ENCODE results near the gene HSPA1A.
"Not testable (repeated sequence)": the region's sequence is repeated elsewhere in the genome, so short reads cannot be mapped to it uniquely, and the experiment has no call there.

The HSPA1A gene

DNA sequence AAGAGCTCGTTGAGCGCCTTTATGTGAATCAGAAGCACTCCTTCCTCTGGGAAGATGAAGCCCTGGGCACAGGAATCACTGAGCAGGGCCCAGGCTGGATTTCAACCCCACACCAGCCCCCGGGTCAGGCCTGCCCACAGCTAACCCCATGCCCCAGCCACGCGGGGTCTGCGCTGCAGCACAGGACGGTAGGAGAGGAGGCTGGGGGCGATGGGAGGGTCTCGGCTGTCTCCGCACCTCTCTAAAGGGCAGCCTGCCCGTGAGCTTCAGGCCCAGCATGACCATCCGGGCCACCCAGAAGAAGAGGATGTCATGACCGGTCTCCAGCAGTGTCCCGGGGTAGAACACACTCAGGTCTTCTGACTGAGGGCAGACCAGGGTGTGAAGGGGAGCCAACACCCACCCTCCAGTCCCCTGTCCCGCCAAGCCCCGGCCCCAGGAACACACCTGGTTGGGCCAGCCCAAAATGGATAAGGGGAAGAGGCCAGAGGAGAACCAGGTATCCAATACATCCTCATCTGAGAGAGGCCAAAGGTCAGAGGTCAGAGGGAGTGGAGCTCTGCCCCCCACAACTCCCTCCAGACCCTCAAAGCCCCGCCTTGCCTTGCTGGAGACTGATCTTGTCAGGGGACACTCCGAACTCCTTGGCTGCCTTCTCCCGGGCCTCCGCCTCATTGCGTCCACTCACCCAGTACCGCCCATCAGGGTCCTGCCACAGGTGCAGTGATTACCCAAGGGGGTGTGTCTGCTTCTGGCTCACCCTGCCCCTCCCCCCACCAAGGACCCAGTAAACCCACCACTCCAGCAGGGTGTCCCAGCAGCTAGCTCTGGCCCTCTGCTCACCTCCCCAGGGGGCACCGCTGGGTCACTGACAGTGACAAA lies 33.9 kb upstream of the HSPA1A start:
- DNase-seq, result no peak

DNA sequence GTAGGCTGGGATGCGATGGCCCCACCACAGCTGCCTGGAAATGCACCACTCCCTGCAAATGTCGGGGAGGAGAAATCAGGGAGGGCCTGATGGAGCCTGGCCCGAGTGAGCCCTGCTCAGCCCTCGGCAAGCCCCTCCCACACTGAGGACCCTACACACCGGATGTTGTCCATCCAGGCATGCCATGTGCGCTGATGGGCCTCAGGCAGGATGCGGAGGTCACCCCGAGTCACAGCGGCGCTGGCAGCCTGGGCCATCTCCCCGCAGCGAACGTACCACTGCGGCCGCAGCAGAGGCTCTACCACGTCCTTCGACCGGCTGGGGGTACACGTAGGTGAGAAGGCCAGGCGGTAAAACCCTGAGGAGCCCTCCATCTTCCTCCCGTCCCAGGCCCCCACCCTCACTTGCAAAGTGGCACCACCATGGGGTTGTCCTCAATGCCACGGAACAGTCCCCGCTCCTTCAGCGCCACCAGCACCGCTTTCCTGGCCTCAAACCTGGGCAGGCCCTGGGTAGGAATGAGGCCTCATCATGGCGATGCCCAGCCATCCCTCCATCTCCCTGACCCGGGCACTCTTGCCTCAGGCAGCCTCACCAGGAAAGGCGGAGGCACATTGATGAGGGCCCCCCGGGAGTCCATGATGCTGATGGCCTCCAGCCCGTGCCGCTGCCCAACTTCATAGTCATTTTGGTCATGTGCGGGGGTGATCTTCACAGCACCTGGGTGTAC lies 33.1 kb upstream of the HSPA1A start:
- DNase-seq, result no peak

DNA sequence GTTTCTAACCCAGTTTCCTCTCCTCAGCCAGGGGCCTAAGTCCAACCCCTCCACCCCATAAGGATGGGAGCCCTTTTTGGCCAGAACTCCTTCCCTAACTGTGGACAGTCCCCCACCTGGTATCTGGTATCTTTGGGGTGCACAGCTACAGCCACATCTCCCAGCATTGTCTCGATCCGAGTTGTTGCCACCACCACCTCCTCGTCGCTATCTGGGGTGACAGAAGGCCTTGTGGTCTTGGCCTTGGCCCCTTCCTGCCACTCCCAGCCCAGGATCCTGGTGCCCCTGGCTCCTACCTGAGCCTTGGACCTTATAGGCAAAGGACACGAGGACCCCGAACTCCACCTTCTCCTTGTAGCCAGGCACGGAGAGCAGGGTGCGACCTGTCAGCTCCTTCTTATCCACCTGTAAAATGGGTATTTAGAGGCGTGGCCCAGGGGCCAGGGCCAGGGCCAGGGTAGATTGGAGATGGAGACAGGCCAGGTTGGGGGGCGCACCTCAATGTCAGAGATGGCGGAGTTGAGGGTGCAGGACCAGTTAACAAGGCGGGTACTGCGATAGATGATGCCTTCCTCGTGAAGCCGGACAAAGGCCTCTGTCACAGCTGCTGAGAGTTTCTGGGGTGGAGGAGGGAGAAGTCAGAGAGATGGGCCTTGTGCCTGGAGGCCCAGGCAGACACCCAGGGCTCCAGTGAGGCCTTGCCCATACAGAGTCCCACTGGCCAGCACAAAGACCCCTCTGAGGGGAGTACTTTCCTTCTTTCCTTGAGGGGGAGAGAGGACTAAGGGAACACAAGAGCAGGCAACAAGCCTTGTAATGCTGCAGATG lies 31.0 kb upstream of the HSPA1A start:
- DNase-seq, result no peak

DNA sequence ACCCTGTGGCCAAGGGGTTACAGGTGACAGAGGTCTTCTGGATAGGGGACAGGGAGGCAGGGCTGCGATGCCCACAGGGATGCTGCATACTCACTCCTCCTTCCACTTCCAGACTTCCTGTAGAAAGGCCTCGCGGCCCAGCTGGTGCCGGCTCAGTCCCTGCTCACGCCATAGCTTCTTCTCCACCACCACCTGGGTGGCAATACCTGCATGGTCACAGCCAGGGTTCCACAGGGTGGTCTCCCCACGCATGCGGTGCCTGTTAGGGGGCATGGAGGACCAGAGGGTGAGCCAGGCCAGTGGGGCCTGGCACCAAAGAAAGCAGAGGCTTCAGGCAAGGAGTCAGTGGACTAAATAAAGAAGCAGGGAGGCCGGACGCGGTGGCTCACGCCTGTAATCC lies 29.9 kb upstream of the HSPA1A start:
- DNase-seq, result no peak

DNA sequence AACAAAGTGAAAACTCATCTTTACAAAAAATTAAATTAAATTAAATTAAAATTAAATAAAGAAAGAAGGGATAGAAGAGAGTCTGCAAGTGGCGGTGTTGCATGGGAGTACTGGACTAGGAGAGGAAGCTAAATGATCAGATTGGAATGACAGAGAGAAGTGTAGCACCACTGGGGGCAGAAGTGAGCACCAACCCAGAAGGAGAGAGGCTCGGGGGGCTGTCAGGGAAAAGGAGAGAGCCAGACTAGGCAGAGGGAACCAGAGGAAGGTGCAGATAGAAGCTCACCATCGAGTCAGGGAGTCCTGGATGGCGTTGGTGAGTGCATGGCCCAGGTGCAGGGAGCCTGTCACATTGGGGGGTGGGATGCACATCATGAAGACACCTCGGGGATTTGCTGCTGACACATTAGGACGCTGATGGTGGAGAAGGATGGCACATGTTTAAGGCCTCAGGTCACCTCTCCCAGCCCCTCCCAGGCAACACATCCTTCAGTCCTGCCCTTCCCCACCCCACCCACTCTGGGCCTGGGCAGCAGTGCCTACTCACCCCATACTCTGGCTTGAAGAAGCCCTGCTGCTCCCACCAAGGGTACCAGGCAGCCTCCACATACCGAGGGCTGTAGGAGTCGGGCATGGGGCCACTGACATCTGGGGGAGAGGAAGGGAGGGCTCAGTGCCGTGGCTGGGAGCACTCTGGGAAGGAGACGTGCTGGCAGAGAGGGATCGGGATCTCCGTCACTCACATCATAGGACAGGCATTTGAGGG lies 23.8 kb upstream of the HSPA1A start:
- DNase-seq, result no peak

DNA sequence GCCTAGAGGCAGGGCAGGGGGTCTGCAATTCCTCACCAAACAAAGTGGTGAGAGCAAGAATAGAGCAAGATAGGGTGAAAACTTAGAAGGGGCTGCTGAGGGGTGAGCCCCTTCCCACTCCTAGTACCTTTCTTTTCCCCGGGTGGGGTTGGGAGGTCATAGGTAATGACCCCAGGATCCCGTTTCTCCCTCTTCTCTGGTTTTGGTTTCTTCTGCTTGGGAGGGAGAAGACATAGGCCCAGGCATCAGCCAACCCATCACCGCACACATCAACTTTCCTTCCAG lies 23.3 kb upstream of the HSPA1A start:
- DNase-seq, result no peak

DNA sequence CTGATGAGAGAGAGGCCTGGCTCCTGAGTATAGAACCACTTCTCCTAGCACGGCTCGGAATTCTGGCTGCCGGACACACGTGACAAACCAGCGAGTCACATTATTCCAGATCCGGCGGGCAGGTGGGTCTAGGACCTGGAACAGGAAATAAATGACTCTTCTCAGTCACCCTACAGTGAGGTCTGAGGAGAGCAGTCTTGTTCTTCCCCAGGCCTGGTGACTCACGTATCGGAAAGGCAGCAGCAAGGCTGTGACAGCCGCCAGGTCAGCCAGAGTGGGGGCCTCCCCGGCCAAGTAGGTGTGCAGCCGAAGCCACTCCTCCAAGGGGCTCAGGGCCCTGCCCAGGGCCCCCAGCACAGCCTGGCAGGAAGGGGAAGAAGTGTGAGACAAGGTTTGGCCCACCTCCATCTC lies 22.6 kb upstream of the HSPA1A start:
- no peak for DNase-seq

DNA sequence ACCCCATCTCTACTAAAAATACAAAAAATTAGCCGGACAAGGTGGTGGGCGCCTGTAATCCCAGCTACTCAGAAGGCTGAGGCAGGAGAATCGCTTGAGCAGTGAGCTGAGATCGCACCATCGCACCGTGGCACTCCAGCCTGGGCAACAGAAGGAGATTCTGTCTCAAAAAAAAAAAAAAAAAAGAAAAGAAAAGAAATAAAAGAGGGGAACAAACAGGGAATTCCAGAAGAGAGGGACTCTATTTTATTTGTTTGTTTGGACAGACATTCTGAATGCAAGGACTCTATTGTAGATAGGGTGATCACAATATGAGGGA lies 21.5 kb upstream of the HSPA1A start:
- not testable (repeated sequence) for DNase-seq

DNA sequence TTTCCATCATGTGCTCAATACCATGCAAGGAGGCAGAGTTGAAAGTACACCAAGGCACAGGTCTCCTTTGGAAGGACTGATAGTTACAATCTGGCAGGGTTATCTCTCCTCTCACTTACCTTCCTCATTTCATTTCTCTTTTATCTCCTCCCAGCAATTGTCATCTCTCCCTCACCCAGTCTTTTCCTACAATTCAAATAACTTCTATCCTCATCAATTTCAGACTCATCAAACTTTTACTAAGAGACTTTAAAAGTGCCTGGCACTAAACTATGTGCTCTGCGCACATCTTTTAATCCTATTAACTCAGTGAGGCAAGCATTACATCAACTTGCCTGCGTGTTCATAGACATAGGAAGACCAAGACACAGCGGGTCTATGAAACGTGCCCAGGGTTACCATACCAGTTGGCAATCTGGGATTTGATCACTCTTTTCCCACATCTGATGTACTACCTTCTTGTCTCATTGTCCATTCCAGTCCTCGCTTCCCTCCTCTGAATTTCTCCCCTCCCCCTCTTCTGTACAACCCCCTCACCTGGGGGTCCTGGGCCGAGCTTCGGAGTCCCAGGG lies 21.0 kb upstream of the HSPA1A start:
- no peak for DNase-seq

DNA sequence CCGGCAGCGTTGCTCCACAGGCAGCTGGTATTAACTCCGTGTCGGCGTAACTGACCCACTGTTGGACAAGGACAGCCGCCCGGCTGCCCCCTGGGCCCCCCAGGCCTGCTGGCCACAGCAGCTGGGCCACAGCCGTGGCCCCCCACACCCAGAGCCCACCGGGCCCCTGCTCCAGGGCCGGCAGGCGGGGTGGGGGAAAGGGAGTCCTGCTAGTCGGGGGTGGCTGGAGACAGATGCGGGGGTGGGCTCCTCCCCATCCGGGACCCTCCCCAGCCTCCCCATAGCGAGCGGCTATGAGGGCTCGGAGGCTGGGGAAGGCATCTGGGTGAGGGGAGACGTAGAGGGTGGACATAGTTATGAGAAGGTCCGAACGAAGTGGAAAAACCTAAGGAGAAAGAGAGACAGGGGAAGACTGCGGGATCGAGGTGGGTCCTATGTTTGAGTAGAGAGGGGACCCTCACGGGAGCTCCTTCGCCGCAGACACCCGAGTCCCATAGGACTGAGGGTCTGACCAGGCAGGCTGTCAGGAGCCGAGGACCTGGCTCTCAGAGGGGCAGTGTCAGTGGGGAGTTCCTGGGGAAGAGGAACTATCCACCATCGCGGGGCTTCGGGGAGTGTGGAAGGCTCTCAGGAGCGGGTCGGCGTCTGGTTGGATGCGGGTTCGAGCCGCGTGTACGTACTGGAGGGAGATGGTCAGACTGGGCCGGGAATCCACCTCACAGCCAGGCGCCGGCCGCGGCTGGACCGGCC lies 20.3 kb upstream of the HSPA1A start:
- no peak for DNase-seq

DNA sequence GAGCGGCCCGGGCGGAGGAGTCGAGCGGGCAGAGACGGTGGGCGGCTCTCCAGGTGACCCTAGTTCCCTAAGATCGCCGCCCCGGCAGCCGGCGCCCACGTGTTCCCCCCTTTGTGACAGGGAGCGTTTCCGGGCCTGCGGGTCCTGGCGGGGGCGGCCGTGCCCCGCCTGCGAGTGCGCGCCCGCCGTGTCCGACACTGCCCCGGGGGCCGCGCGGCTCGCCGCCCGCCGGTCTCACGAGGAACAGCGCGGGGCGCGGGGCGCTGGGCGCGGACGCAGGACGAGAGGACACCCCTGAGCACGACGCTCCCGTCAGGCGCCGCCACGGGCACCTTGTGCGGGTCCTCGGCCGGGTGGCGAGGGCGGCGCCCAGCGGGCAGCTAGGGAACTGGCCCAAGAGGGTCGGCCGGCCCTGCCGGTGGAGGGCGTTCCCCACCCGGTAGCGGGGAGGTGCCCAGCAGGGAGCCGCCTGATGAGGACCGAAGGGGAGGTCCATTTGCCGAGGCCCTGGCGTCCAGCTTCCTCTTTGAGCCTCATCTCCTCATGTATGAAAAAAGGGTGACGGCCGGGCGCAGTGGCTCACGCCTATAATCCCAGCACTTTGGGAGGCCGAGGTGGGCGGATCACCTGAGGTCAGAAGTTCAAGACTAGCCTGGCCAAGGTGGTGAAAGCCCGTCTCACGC lies 19.6 kb upstream of the HSPA1A start, which contains the start of gene VARS1:
Gene VARS1, minus strand, starts transcription at position 137 of the 683 bp plus-strand sequence. CDS start 535 bp downstream, outside the sequence.
- DNase-seq, result peak; percentile 70 to 90 (median 75)

DNA sequence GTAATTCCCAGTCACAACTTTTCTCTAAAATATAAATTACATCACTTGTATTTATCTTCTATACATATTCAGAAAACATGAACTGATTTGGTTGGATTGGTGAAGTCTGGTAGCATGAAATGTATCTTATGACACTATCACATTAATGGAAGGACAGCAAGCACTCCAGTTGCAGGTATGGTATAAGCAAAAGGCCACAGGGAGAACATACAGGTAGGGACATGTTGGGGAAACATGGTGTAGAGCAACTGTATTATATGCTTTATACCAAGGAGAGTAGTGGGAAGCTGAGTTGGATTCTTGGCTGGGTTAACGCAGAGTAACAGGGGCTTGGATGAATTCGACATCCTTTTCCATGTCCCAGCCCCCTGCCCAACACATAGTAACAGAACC lies 18.4 kb upstream of the HSPA1A start:
- no peak for DNase-seq

DNA sequence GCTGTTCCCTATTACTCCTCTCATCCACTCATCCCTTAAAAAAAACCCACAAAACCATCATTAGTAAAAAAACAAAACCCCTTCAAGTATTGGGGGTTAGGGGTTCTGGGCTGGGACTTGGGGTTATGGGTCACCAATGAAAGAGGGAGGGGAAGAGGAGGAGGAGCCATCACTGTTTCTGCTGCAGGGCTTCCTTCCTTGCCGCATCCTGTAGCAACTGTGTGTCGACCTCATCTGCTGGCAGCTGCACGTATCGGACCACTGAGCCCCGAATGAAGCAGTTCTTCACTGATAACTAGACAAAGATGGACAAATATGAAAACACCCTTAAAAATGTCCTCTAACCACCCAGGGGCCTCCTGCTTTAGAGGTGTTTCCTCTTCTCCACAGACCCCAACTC lies 17.8 kb upstream of the HSPA1A start:
- DNase-seq, result peak in 2 of 5 donors; percentile 35 to 77

DNA sequence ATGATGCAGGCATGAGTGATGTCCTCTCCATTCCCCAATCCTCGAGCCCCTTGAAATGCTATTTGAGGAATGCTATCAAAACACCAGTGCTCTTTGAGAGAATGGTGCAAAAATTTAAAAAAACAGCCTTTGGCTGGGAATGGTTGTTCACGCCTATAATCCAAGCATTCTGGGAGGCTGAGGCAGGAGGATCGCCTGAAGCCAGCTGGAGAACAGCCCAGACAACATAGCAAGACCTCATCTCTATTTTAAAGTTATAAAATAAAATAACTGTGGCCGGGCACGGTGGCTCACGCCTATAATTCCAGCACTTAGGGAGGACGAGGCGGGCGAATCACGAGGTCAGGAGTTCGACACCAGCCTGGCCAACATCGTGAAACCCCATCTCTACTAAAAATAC lies 15.6 kb upstream of the HSPA1A start:
- DNase-seq, result no peak

DNA sequence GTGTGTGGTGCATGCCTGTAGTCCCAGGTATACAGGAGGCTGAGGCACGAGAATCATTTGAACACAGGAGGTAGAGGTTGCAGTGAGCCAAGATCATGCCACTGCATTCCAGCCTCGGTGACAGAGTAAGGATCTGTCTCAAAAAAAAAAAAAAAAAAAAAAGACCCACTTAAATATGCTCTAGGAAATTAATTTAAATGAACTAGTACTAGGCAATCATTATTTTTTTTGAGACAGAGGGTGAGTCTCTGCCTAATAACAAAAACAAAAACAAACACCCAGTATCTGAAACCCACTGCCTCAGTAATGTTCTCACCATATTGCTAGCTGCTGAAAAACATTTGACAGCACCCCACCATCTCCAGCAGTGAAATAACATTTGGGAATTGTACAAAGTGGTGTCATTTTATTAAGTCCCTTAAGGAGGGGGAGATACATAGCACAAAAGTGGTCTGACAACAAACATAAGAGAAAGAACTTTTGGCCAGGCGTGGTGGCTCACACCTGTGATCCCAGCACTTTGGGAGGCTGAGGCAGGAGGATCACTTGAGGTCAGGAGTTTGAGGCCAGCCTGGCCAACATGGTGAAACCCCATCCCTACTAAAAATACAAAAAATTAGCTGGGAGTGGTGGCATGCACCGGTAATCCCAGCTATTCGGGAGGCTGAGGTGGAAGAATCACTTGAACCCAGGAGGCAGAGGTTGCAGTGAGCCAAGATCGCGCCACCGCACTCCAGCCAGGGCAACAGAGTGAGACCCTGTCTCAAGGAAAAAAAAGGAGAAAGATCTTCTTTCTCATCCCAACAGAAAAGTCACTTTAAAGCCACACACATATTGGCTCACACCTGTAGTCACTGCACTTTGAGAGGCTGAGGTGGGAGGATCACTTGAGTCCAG lies 14.1 kb upstream of the HSPA1A start:
- not testable (repeated sequence) for DNase-seq

DNA sequence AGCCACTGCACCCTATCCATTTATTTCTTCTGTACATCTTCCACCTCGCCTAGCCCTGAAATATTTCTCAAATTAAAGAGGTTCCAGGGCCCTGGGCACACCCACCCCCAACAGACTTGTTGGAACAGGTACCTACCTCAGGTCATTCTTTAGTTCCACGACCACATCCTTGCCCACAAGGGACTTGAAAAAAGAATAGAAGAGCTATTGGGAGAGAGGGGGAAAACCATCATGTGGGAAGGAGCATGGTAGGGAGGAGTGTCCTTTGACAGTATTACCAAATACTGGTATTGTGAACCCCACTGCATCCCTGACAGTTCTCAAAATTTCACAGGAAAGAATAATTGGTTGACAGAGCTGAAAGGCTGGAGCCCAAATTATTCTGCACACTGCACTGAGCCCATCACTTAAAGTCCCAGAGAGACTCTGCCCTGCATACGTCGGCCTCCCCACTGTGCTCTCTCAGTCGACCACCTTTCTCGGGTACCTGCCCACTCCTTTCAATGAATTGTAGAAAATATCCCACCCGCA lies 9.3 kb upstream of the HSPA1A start:
- DNase-seq, result no peak

DNA sequence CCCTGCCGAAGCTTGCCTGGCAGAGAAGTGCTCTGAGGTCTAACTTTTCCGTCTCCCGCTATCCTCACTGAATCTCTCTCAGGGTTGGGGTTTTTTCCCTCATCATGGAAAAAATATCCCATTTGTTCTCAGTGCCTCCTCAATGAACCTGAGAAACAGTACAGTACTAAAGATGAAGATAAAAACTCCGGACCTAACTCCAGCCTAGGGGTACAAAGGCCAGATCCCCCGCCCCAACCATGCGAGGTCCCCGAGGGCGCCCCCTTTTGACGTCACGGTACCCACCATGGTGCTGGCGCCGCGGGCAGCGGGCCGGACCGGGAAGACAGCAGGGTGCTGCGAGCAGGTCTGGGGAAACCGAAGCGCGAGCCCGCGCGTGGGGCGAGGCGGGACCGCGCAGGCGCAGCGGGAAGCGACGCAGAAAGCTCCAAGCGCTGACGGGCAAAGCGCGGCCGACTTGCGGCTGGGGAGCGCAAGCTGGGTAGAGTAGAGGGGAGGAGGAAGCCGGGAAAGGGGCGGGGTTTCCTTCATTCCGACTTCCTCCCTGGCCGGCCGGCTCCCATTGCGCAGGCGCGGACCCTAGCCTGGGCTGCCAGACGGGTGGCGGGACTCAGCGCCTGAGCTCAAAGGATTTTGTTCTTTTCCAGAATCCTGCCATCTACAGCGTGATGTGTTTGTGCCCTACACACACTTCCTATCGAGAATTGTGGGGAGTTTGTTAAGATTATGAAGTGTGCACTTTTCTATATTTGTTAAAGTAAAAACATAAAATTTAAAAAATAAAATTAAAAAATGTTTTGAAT lies 8.7 kb upstream of the HSPA1A start, which contains the start of gene LSM2:
Gene LSM2, minus strand, starts transcription at position 497 of the 803 bp plus-strand sequence. Its CDS starts 209 bp downstream, at position 288.
- DNase-seq, result peak; percentile 95 to 98 (median 97)

DNA sequence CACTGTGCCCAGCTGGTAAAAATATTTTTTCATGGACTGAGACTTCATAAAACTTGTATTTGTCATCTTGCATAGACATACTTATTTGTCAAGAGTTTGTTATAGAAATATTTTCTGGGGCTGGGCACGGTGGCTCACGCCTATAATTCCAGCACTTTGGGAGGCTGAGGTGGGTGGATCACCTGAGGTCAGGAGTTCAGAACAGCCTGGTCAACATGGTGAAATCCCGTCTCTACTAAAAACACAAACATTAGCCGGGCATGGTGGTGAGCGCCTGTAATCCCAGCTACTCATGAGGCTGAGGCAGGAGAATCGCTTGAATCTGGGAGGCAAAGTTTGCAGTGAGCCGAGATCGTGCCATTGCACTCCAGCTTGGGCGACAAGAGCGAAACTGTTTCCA lies 6.7 kb upstream of the HSPA1A start:
- not testable (repeated sequence) for DNase-seq

DNA sequence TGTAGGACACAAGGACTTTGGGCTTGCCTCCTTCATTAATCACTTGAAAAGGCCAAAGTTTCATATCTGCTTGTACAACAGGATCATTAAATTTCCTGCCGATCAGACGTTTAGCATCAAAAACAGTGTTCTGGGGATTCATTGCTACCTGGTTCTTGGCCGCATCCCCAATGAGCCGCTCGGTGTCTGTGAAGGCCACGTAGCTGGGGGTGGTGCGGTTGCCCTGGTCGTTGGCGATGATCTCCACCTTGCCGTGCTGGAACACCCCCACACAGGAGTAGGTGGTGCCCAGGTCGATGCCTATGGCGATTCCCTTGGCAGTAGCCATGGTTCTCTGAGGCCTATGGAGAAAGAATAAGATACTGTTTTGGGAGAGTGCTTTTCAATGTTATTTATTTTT lies 3.7 kb upstream of the HSPA1A start:
- DNase-seq, result no peak

Measured in T-helper 1 cell (primary cell).